ENCODE results near the gene CEP128. TPM values are rescaled to one million over a fixed set of nuclear protein-coding genes. Genes with fewer than 3 reads are reported as not detected.

CEP128 gene
- total and polyA plus RNA-seq, 3 donors from 2014 or later = 8.5 to 30.9 (median 15.3) TPM

DNA sequence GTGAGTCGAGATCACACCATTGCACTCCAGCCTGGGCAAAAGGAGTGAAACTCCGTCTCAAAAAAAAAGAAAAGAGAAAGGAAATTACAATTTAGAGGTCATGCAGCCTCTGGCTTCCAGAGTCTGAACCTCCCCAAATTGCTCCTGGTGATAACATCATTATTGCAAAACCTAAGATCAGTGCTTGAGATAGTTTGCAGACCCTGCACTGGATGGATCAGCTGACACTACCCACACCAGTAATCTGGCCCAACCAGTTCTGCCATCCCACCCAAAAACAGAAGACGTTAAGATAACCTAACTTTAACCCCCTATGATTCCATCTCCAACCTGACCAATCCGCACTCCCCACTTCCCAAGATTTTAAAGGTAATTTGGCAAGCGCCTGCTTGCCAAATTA is 376.5 kb downstream of the CEP128 start:
- intact Hi-C loops (cut with DNase I; ENCODE audit: low total_unique reads) = no loop called here
- Histone ChIP-seq H3K4me1 (no peaks in the 10 kb centered on the region), H3K4me3 (no peak overlapping the region), H3K36me3 (ENCODE audit: low read depth, missing control alignments) (no peaks in the 10 kb centered on the region), H3K27ac (no peak overlapping the region), H3K9me3 (no peaks in the 10 kb centered on the region), H3K27me3 (no peaks in the 10 kb centered on the region)
- TF ChIP-seq, protein P1, sequence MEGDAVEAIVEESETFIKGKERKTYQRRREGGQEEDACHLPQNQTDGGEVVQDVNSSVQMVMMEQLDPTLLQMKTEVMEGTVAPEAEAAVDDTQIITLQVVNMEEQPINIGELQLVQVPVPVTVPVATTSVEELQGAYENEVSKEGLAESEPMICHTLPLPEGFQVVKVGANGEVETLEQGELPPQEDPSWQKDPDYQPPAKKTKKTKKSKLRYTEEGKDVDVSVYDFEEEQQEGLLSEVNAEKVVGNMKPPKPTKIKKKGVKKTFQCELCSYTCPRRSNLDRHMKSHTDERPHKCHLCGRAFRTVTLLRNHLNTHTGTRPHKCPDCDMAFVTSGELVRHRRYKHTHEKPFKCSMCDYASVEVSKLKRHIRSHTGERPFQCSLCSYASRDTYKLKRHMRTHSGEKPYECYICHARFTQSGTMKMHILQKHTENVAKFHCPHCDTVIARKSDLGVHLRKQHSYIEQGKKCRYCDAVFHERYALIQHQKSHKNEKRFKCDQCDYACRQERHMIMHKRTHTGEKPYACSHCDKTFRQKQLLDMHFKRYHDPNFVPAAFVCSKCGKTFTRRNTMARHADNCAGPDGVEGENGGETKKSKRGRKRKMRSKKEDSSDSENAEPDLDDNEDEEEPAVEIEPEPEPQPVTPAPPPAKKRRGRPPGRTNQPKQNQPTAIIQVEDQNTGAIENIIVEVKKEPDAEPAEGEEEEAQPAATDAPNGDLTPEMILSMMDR (IDR thresholded peaks at IDR 0.05) = no peak
- TF ChIP-seq POLR2A (IDR thresholded peaks at IDR 0.05) = no peak
- no peak for DNase-seq
- 83 to 90% methylated on average over 5 of the region's 5 CpGs for WGBS, 2 donors

DNA sequence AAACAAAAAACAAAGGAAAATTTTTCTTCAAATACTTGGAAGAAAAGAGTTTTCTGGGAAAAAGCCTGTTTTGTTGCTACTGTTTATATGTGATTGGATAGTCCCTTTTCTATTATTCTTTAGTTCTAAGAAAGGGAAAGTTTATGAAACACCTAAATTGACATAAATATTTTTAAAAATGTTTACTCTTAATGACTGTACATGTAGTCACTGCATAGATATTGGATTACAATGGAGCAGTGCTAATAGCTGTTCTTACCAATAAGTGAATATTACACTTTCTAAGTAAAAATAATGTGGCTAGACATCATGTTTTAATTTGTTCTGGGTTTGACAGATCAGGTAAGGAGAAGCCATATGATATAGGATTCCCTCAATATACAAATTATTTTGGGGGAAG is 377.5 kb downstream of the CEP128 start:
- no peaks in the 10 kb centered on the region for H3K36me3 ChIP-seq (ENCODE audit: low read depth, missing control alignments)
- H3K4me3 ChIP-seq = no peak overlapping the region
- TF ChIP-seq, protein P1 (IDR thresholded peaks at IDR 0.05) = no peak
- TF ChIP-seq POLR2A (IDR thresholded peaks at IDR 0.05) = no peak
- DNase-seq = no peak
- no peak overlapping the region for H3K27ac ChIP-seq
- H3K9me3 ChIP-seq = no peaks in the 10 kb centered on the region
- intact Hi-C loops (cut with DNase I; ENCODE audit: low total_unique reads) = no loop called here
- no peaks in the 10 kb centered on the region for H3K4me1 ChIP-seq
- H3K27me3 ChIP-seq = no peaks in the 10 kb centered on the region

DNA sequence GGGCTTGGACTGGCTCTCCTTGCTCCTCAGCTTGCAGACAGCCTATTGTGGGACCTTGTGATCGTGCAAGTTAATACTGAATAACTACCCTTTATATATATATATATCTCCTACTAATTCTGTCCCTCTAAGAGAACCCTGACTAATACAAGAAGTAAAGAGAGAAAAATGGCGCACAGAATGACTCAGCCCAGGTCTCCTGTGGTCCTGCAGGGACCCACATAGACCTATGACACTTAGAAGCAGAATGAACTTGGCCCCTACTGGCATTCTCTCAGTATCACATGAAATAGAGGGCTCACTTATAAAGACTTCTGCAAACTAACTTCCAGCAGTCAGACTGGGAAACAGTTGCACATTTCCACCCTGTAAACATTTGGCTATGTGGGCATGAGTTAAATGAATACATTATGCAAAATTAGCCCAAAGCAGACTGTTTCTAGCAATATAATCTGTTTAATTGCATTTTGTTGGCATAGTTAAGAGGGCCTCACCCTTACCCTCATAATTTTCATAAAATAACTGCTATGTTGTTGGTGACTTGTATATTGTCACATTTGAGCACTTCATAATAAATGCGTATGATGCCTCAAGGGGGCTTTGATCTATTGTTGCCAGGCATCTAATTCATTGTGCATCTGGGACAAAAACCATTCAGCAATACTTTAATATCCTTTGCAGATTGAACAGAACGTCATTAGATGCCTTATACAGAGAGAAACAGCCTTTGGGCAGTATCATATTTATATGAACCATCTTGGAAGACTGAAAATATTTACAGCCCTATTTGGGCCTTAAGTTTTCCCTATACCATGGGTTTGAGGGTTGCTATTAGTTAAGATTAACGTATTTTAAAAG is 380.5 kb downstream of the CEP128 start:
- H3K9me3 ChIP-seq = no peaks in the 10 kb centered on the region
- no peaks in the 10 kb centered on the region for H3K4me1 ChIP-seq
- TF ChIP-seq, protein P1 (IDR thresholded peaks at IDR 0.05) = no peak
- no peak for TF ChIP-seq POLR2A (IDR thresholded peaks at IDR 0.05)
- H3K27me3 ChIP-seq = no peaks in the 10 kb centered on the region
- intact Hi-C loops (cut with DNase I; ENCODE audit: low total_unique reads) = no loop called here
- DNase-seq = no peak
- no peaks in the 10 kb centered on the region for H3K36me3 ChIP-seq (ENCODE audit: low read depth, missing control alignments)
- H3K4me3 ChIP-seq = no peak overlapping the region
- H3K27ac ChIP-seq = no peak overlapping the region
- WGBS, 2 donors = 96 to 97% methylated on average over 5 of the region's 5 CpGs

DNA sequence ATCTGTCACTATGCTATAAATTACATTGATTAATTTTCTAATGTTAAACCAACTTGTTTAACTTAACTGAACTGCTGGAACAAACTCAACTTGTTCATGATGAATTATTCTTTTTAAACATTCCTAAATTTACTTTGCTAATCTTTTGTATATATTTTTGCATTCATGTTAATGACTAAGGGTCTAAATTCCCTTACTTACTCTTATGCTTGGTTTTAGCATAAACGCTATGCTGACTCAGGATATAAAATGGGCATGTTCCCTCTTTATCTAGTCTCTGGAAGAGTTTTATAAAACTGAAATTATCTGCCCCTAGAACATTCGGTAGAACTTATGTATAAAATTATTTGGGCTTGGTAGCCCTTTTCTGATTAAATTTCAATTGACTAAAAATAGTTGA is 387.4 kb downstream of the CEP128 start:
- no peaks in the 10 kb centered on the region for H3K36me3 ChIP-seq (ENCODE audit: low read depth, missing control alignments)
- DNase-seq = no peak
- intact Hi-C loops (cut with DNase I; ENCODE audit: low total_unique reads) = no loop called here
- H3K27me3 ChIP-seq = no peaks in the 10 kb centered on the region
- 91 to 93% methylated on average over 2 of the region's 2 CpGs for WGBS, 2 donors
- no peaks in the 10 kb centered on the region for H3K4me1 ChIP-seq
- no peak overlapping the region for H3K27ac ChIP-seq
- H3K9me3 ChIP-seq = no peaks in the 10 kb centered on the region
- H3K4me3 ChIP-seq = no peak overlapping the region
- no peak for TF ChIP-seq POLR2A (IDR thresholded peaks at IDR 0.05)
- TF ChIP-seq, protein P1 (IDR thresholded peaks at IDR 0.05) = no peak

DNA sequence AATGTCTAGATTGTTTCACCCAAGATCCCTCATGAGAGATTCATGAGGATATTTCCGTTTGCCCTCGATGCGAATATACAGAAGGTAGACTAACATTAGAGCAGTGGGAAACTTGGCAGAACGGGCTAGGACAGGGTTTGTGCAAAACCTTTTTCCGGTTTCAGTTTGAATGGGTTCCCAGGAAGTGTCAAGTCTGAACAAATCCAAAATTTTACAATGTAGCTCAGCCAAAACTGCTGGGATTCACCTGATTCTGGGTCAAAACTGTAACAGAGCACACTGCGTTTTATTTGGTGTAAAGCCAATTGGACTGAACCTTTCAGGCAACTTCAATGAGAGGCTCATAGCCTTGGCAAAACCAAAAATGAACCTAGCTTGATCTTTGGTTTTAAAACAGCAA is 392.4 kb downstream of the CEP128 start:
- intact Hi-C loops (cut with DNase I; ENCODE audit: low total_unique reads) = no loop called here
- TF ChIP-seq, protein P1 (IDR thresholded peaks at IDR 0.05) = no peak
- no peak for TF ChIP-seq POLR2A (IDR thresholded peaks at IDR 0.05)
- no peaks in the 10 kb centered on the region for H3K36me3 ChIP-seq (ENCODE audit: low read depth, missing control alignments)
- H3K4me3 ChIP-seq = no peak overlapping the region
- 50 to 51% methylated on average over 6 of the region's 6 CpGs for WGBS, 2 donors
- no peak overlapping the region for H3K27ac ChIP-seq
- peak; percentile 23 for DNase-seq
- H3K9me3 ChIP-seq = no peaks in the 10 kb centered on the region
- H3K4me1 ChIP-seq = no peaks in the 10 kb centered on the region
- no peaks in the 10 kb centered on the region for H3K27me3 ChIP-seq
